Astrocyte (in vitro differentiated cells and primary cell): ENCODE data around the gene NRF1.

Source experiments
- EZH2 ChIP-seq: IDR thresholded peaks from 2 replicates; pipeline ENCODE4 v1.6.1; 2012; ENCODE audit warnings: mild to moderate bottlenecking, low read length, inconsistent platforms; ENCODE audit not compliant: insufficient read depth
- TF ChIP-seq, protein P1 (sequence below): IDR thresholded peaks from 2 replicates; pipeline ENCODE4 v1.5.1; 2011; ENCODE audit warnings: low read depth, mild to moderate bottlenecking, inconsistent platforms, low read length, moderate library complexity; ENCODE audit not compliant: insufficient read depth

DNA sequence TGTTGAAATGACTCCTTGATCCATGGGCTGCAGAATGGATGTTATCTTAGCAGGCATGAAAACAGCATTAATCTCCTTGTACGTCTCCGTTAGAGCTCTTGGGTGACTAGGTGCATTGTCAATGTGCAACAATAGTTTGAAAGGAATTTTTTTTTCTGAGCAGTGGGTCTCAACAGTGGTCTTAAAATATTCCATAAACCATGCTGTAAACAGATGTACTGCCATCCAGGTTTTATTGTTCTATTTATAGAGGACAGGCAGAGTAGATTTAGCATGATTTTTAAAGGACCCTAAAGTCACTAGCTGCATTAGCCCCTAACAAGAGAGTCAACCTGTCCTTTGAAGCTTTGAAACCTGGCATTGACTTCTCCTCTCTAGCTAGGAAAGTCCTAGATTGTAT is 64.0 kb downstream of the NRF1 start:
- TF ChIP-seq, protein P1, sequence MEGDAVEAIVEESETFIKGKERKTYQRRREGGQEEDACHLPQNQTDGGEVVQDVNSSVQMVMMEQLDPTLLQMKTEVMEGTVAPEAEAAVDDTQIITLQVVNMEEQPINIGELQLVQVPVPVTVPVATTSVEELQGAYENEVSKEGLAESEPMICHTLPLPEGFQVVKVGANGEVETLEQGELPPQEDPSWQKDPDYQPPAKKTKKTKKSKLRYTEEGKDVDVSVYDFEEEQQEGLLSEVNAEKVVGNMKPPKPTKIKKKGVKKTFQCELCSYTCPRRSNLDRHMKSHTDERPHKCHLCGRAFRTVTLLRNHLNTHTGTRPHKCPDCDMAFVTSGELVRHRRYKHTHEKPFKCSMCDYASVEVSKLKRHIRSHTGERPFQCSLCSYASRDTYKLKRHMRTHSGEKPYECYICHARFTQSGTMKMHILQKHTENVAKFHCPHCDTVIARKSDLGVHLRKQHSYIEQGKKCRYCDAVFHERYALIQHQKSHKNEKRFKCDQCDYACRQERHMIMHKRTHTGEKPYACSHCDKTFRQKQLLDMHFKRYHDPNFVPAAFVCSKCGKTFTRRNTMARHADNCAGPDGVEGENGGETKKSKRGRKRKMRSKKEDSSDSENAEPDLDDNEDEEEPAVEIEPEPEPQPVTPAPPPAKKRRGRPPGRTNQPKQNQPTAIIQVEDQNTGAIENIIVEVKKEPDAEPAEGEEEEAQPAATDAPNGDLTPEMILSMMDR: no peak
- no peak for TF ChIP-seq EZH2
